Activated CD8-positive, alpha-beta memory T cell treated with anti-CD3 and anti-CD28 coated beads, Interleukin-2, amount 10 ng/mL, durations not matched to agents 7 days and 5 days (primary cell): Measurements from ENCODE around the gene MYH14. TPM values are rescaled to one million over a fixed set of nuclear protein-coding genes. Genes with fewer than 3 reads are reported as not detected.
"Not testable (repeated sequence)": the region's sequence is repeated elsewhere in the genome, so short reads cannot be mapped to it uniquely, and the experiment has no call there.

ENCODE experiments used
- ATAC-seq: fragments of 150-1000 bp; cut with Tn5 transposase; one replicate; pipeline ENCODE4 v1.10.0; 2021; ENCODE audit warnings: moderate library complexity
- CTCF ChIA-PET: fragments of 350-600 bp; sonication (Branson Sonifier 250); formaldehyde crosslinking; loops from one replicate; lab custom pipeline; 2021; ENCODE audit warnings: antibody characterized with exemption; lab: Charles Lee
- DNase-seq: peaks from one replicate; pipeline ENCODE4 v3.0.0-alpha.2; 2020
- H3K27ac Mint-ChIP-seq: one replicate; pipeline ENCODE4 v1.8.0; 2021; ENCODE audit warnings: mild to moderate bottlenecking, mixed read lengths
- H3K27me3 Mint-ChIP-seq: one replicate; pipeline ENCODE4 v1.8.0; 2021; ENCODE audit warnings: mixed read lengths
- H3K36me3 Mint-ChIP-seq: one replicate; pipeline ENCODE4 v1.8.0; 2021; ENCODE audit warnings: mild to moderate bottlenecking, mixed read lengths
- H3K4me1 Mint-ChIP-seq: one replicate; pipeline ENCODE4 v1.8.0; 2021; ENCODE audit warnings: mixed read lengths
- H3K4me3 Mint-ChIP-seq: one replicate; pipeline ENCODE4 v1.8.0; 2021; ENCODE audit warnings: mild to moderate bottlenecking, moderate library complexity, mixed read lengths
- H3K9me3 Mint-ChIP-seq: one replicate; pipeline ENCODE4 v1.8.0; 2022; ENCODE audit warnings: low read depth, mixed read lengths
- total RNA-seq, 2 experiments: library from RNA; stranded (reverse); gene quantifications; one replicate each; pipeline ENCODE4 v1.2.3, GENCODE V29; 2021

Gene MYH14
- total RNA-seq, 2 experiments from 2014 or later: not detected

DNA sequence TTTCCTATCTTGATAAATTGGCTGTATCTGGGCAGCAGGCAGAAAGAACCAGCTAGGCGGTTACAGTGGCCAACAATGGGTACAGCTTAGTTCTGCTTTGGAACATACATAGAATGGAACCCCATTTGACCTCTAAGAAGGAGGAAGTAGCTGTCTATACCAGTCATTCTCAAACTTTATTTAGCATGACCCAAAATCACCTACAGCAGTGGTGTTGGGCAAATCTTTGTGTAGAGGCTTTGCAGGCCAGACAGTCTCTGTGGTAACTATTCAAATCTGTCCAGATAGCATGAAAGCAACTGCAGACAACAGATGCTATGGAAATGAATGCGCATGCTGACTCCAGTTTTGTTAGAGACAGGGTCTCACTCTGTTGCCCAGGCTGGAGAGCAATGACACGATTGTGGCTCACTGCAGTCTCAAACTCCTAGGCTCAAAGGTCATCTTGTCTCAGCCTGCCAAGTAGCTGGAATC is 137.7 kb downstream of the MYH14 start:
- CTCF ChIA-PET: interaction anchor here (1.5 kb wide), 1 partner anchor 16 kb away, joined by 6 read pairs; no protein-coding TSS in a partner anchor
- no peak overlapping the region for H3K4me3 Mint-ChIP-seq
- peak; percentile 23 for ATAC-seq

DNA sequence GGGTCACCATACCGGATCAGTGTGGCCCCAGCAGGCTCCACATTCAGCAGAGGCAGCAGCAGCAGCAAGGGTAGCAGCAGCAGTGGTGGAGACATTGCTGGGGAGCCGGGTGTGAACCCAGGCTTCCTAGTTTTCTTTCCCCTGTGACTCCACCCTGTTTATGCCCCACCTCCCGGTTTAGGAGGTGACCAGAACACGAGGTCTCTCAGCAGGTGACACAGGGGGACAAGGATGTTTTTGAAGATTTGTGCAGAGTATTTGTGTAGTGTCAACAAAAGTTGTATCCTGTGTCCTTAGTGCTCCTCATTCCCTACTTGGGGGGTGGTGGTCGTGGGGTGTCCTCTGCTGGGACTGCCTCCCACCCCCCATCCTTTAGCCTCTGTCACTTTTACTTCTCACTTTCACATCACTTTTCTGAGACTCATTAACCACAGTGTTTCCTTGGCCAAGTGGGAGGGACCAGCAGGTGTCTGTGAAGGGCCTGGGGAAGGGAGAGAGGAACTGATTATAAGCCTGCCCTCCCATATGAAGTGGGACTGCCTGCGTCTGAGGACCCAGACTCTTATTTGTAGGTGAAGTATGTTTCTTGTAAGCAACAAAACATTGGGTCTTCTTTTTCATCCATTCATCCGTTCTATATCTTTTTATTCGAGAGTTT is 141.4 kb downstream of the MYH14 start:
- H3K27ac Mint-ChIP-seq: peak overlapping the region; percentile 46
- ATAC-seq: no peak
- H3K9me3 Mint-ChIP-seq: peaks cover 5% of the 10 kb centered on the region
- H3K4me1 Mint-ChIP-seq: peaks cover 30% of the 10 kb centered on the region
- no peak overlapping the region for H3K4me3 Mint-ChIP-seq
- CTCF ChIA-PET: interaction anchor here (1.0 to 3.7 kb wide), 3 partner anchors 10 to 13 kb away, joined by 3 to 22 read pairs (median 9); no protein-coding TSS in a partner anchor
- no peaks in the 10 kb centered on the region for H3K27me3 Mint-ChIP-seq
- no peak for DNase-seq
- H3K36me3 Mint-ChIP-seq: peaks cover 23% of the 10 kb centered on the region

More for the DNA sequence above, 137.7 kb downstream of the MYH14 start:
- no peak for DNase-seq
- Mint-ChIP-seq H3K9me3 (peaks cover 3% of the 10 kb centered on the region), H3K27ac (no peak overlapping the region), H3K4me1 (peaks cover 14% of the 10 kb centered on the region), H3K27me3 (peaks cover 2% of the 10 kb centered on the region), H3K36me3 (peaks cover 16% of the 10 kb centered on the region)

DNA sequence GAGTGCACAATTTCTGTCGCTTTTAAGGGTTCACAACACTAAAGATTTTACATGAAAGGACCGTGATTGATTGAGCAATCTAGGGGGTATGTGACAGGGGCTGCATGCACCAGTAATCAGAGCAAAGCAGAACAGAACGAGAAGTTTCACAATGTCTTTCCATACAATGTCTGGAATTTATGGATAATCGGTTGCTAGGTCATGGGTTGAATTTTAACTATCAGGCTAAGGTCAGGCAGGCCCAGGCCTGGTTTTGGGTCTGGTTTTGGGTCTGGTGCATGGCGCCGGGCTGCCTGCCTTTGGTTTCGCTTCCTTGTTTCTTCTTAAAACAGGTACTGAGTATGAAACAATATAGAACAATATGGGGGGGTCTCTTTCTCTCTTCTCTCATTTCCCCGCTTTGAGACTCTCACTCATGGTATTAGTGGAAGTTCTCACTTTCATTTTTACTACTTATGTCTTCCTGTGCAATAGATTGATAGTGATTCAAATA is 143.7 kb downstream of the MYH14 start:
- Mint-ChIP-seq H3K27ac (peak overlapping the region; percentile 81), H3K4me1 (peaks cover 27% of the 10 kb centered on the region), H3K4me3 (peak overlapping the region; percentile 64), H3K36me3 (peaks cover 21% of the 10 kb centered on the region)
- ATAC-seq: peak; percentile 68
- H3K27me3 Mint-ChIP-seq, H3K9me3 Mint-ChIP-seq, DNase-seq: not testable (repeated sequence)
- CTCF ChIA-PET: interaction anchor here (1.0 to 3.7 kb wide), 3 partner anchors 10 to 575 kb away, joined by 3 to 22 read pairs (median 3); partner anchors contain the start of gene KCNC3

DNA sequence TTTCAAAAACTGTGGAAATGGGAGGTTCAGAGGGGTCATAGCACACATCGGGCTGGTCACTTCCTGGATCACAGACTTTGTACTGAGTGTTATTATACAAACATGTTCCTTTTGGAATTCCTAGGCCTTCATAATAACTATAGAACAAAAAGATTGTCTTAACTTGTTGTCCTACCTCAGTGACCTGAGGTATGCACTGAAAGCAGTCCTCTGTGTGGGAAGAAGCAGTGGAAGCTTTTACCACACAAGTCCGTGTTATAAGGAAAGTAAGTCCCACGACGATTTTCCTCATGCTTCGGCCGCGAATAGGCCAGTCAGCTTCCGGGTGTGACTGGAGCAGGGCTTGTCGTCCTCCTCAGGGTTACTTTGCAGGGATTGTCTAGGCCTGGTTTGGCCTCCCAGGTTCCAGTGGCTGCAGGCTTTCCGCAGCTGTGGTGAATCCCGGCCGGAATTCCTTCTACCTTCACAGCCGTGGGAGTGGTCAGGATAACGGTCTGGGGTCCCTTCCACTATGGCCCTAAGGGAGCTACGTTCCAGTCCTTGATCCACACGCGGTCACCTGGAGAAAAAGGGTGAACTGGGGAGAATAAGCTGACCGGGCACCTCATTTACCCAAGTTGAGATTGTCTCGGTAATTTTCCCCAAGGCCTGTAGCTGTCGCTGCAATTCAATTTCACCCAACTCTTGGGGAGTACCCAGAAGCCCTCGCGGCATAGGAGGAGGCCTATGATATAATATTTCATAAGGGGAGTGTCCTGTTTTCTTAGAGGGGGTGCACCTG is 146.0 kb downstream of the MYH14 start:
- Mint-ChIP-seq H3K27ac (no peak overlapping the region), H3K27me3 (no peaks in the 10 kb centered on the region), H3K4me1 (peaks cover 23% of the 10 kb centered on the region), H3K36me3 (peaks cover 14% of the 10 kb centered on the region), H3K9me3 (peaks cover 5% of the 10 kb centered on the region), H3K4me3 (no peak overlapping the region)
- CTCF ChIA-PET: interaction anchor here (1.1 to 1.5 kb wide), 2 partner anchors 21 to 113 kb away, joined by 3 read pairs; partner anchors contain the start of gene KCNC3
- DNase-seq (no peak), ATAC-seq (no peak)

DNA sequence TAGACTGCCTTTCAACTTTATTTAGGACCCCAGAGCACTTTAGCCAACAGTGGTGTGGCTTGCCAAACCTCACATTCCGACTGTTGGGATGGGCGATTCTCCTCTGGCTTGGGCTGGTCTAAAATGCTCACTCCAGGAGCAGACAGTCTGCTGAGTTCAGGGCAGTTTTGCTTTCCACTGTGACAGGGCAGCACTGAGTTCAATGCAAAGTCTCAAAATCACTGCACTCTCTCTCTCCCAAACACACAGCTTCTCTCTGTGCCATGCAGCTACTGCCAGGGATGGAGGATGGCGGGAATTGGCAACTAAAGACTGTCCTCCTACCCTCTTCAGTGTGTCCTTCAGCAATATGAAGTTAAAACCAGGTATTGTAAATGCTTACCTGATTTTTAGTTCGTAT is 148.8 kb downstream of the MYH14 start:
- H3K36me3 Mint-ChIP-seq: peaks cover 2% of the 10 kb centered on the region
- no peaks in the 10 kb centered on the region for H3K27me3 Mint-ChIP-seq
- H3K9me3 Mint-ChIP-seq: no peaks in the 10 kb centered on the region
- CTCF ChIA-PET: interaction anchor here (1.9 kb wide), 1 partner anchor 204 kb away, joined by 5 read pairs; no protein-coding TSS in a partner anchor
- no peak overlapping the region for H3K27ac Mint-ChIP-seq
- no peak for ATAC-seq
- H3K4me3 Mint-ChIP-seq: no peak overlapping the region
- no peak for DNase-seq
- peaks cover 8% of the 10 kb centered on the region for H3K4me1 Mint-ChIP-seq

DNA sequence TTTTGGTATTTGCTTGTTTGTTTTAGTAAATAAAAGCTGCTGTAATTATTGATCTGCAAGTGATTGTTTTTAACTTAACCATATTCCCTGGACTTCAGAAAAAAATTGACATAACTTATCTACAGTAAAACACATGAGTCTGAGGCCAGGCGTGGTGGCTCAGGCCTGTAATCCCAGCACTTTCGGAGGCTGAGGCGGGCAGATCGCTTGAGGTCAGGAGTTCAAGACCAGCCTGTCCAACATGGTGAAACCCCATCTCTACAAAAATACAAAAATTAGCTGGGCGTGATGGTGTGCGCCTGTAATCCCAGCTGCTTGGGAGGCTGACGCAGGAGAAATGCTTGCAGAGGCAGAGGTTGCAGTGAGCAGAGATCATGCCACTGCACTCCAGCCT is 150.1 kb downstream of the MYH14 start:
- not testable (repeated sequence) for H3K4me3 Mint-ChIP-seq
- CTCF ChIA-PET: interaction anchor here (0.9 to 1.3 kb wide), 2 partner anchors 15 to 107 kb away, joined by 3 read pairs; no protein-coding TSS in a partner anchor

DNA sequence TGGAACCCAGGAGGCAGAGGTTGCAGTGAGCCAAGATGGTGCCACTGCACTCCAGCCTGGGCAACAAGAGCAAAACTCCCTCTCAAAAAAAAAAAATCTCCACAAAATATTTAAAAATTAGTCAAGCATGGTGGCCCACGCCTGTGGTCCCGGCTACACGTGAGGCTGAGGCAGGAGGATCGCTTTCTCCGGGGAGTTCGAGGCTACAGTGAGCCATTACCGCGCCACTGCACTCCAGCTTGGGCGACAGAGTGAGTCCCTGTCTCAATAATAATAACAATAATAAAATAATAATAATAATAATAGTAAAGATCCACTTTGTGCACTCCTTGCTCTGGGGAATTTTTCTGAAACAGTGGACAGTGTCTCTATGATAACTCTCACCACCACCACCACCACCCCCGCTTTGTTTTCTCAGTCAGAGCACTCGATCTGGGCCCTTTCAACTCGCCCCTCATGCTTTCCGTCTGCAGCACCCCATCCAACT is 153.3 kb downstream of the MYH14 start:
- Mint-ChIP-seq H3K27me3 (no peaks in the 10 kb centered on the region), H3K36me3 (peaks cover 13% of the 10 kb centered on the region), H3K27ac (no peak overlapping the region), H3K4me1 (peaks cover 32% of the 10 kb centered on the region), H3K4me3 (peak overlapping the region; percentile 83), H3K9me3 (no peaks in the 10 kb centered on the region)
- ATAC-seq: no peak
- DNase-seq: no peak
- CTCF ChIA-PET: interaction anchor here (0.8 to 5.2 kb wide), 31 partner anchors 10 to 565 kb away, joined by 3 to 64 read pairs (median 6); partner anchors contain the start of genes EMC10, GARIN5A, JOSD2 and KCNC3

More for the DNA sequence above, 150.1 kb downstream of the MYH14 start:
- H3K27ac Mint-ChIP-seq, H3K27me3 Mint-ChIP-seq, DNase-seq, H3K4me1 Mint-ChIP-seq, H3K36me3 Mint-ChIP-seq, H3K9me3 Mint-ChIP-seq, ATAC-seq: not testable (repeated sequence)

DNA sequence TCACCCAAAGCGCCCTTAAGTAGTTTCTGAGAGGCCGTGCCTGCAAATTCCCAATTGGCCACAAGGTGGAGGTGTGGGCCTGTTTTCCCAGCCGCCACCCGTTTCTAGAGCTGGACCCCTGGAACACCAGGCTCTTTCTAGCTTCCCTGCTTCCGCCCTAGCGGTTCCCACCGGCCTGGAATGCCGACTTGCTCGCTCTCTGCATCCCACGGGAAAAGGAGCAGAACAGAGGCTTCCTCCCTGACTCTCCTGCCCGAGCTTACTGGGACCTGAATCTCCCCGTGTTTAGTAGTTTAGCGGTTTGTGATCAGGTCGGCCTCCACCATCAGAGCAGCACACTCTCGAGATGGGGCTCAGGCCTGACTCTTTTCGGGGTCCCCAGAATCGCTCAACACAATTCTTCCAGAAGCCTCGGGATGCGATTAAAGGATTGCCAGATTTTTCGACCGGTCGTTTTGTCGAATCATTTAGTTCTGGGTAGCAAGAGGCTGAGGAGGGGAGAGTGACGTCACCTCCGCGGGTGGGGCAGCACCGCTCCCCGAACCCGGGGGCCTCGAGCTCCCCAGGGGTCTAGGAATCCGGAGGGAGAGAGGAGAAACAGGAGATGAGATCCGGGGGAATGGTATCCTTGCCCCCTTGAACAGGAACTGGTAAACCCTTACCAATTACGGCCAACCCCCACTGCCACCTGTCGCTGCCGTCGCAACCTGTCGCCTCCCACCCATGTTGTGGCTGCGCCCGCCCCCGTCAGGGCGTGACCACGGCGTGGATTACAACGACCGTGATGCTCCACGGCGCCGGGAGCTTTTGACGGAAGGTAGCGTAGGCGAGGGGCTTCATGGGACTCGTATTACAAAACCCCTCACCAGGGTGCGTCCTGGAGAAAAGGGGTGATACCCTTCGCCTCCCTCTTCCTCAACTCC is 154.0 kb downstream of the MYH14 start:
- DNase-seq: peak; percentile 93
- Mint-ChIP-seq H3K27ac (peak overlapping the region; percentile 98), H3K27me3 (no peaks in the 10 kb centered on the region), H3K4me1 (peaks cover 39% of the 10 kb centered on the region), H3K4me3 (peak overlapping the region; percentile 83), H3K36me3 (peaks cover 13% of the 10 kb centered on the region), H3K9me3 (no peaks in the 10 kb centered on the region)
- CTCF ChIA-PET: interaction anchor here (0.5 to 5.2 kb wide), 37 partner anchors 11 to 564 kb away, joined by 3 to 64 read pairs (median 6); partner anchors contain the start of genes EMC10, GARIN5A, JOSD2 and KCNC3
- ATAC-seq: peak; percentile 89

DNA sequence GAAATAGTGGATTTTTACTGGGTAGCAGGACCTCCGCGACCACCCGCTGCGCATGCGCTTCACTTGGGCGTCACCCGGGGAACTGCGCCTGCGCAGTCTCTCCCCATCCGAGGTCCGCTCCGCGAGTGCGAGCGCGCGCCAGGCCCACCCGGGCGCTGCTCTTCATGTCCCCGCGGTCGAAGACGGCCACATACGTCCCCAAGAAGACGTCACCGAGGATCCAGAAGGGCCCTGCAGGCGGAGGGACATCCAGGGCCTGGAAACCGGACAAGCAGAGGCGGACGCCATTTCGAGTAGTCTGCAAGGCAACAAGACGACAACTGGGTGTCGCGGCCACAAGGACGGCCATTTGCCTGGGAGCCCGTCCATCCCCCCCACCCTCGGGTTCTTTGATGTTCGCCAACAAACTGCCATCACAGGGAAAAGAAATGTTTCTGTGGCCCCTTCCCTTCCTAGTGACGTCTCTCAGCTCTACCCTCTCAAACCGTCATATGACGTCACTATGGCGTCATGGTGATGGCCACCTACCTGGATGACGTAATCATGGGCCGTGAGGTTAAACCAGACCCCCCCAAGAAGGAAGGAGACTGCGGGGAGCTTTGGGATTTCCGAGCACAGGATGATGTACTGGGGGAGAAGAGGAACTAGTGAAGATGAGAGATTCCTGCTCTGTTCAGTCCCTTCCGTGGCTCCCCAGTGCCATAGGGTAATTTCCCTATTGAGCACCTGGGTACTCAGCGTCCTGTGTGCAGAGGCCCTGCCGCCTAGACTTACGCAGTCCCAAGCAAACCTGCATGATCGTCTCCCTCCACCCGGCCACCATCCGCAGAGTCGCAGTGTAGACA is 155.3 kb downstream of the MYH14 start:
- Mint-ChIP-seq H3K27me3 (no peaks in the 10 kb centered on the region), H3K27ac (peak overlapping the region; percentile 98), H3K36me3 (peaks cover 13% of the 10 kb centered on the region), H3K4me3 (peak overlapping the region; percentile 83), H3K4me1 (peaks cover 51% of the 10 kb centered on the region), H3K9me3 (no peaks in the 10 kb centered on the region)
- CTCF ChIA-PET: interaction anchor here (1.0 to 5.2 kb wide), 10 partner anchors 11 to 425 kb away, joined by 3 to 64 read pairs (median 16); partner anchors contain the start of gene POLD1
- ATAC-seq (peak; percentile 44), DNase-seq (peak; percentile 84)

DNA sequence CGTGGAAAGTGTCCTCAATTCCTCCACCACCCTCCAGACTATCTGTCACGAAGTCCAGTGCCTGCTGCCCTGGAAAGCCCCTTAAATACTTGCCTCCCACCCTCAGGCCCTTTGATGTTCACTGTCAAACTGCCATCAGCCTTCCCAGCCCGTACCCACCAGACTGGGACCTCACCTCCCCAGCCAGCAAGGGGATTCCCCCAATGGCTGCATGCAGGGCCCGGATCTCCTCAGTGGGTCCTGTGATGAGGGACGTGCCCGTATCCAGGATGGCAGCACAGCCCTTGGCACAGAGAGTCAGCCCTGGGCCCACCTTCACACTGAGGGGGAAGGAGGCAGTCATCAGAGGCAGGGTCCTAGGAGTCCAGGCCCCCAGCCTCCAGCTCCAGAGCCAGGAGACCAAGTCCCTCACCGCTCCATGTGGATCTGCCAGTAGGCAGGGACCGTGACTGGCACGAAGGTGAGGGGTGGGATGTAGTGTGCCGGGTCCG is 156.0 kb downstream of the MYH14 start:
- CTCF ChIA-PET: interaction anchor here (5.2 kb wide), 1 partner anchor 10 kb away, joined by 64 read pairs; no protein-coding TSS in a partner anchor
- ATAC-seq (no peak), DNase-seq (no peak)
- Mint-ChIP-seq H3K4me3 (no peak overlapping the region), H3K4me1 (peaks cover 55% of the 10 kb centered on the region), H3K36me3 (peaks cover 13% of the 10 kb centered on the region), H3K27me3 (no peaks in the 10 kb centered on the region), H3K27ac (peak overlapping the region; percentile 98), H3K9me3 (no peaks in the 10 kb centered on the region)
